ENCODE data around the gene DYNLRB2. TPM values are rescaled to one million over a fixed set of nuclear protein-coding genes. Genes with fewer than 3 reads are reported as not detected.

DYNLRB2 gene
- total and polyA plus RNA-seq, 2 of the 13 experiments (the other 11 are each of a cell fraction or from before 2014, with no cell fraction given): not detected

- TF ChIP-seq ZNF281 (CRISPR knock-in tag; IDR thresholded peaks at IDR 0.05; ENCODE audit: borderline replicate concordance): no peak
- TF ChIP-seq THAP8 (CRISPR knock-in tag; IDR thresholded peaks at IDR 0.05; ENCODE audit: borderline replicate concordance): no peak
- TF ChIP-seq NCOA5 (CRISPR knock-in tag; IDR thresholded peaks at IDR 0.05): no peak
- TF ChIP-seq ZNF567 (CRISPR knock-in tag; IDR thresholded peaks at IDR 0.05; ENCODE audit: borderline replicate concordance): no peak
- TF ChIP-seq POGZ (CRISPR knock-in tag; IDR thresholded peaks at IDR 0.05): peak; percentile 100
- no peak for TF ChIP-seq KLF6 (CRISPR knock-in tag; IDR thresholded peaks at IDR 0.05)
- no peak for TF ChIP-seq ZNF276 (CRISPR knock-in tag; IDR thresholded peaks at IDR 0.05; ENCODE audit: low read depth)
- TF ChIP-seq FOXP4 (CRISPR knock-in tag; IDR thresholded peaks at IDR 0.05): peak; percentile 57; the same call in 1 of the 2 replicates
- 0 out of 2 replicates have a peak, but pooled peaks have one; percentile 43 for TF ChIP-seq JUN (CRISPR knock-in tag; IDR thresholded peaks at IDR 0.05)
- TF ChIP-seq ZFP37 (CRISPR knock-in tag; IDR thresholded peaks at IDR 0.05; ENCODE audit: borderline replicate concordance): peak; percentile 40; the same call in 1 of the 2 replicates
- TF ChIP-seq MYNN (CRISPR knock-in tag; IDR thresholded peaks at IDR 0.05; ENCODE audit: low read depth): no peak
- TF ChIP-seq ZNF644 (CRISPR knock-in tag; IDR thresholded peaks at IDR 0.05; ENCODE audit: low read depth): 0 out of 2 replicates have a peak, but pooled peaks have one; percentile 45
- TF ChIP-seq ZNF781 (CRISPR knock-in tag; IDR thresholded peaks at IDR 0.05; ENCODE audit: borderline replicate concordance, not compliant biosample characterization): peak; percentile 92
- no peak for TF ChIP-seq ELK4 (CRISPR knock-in tag; IDR thresholded peaks at IDR 0.05; ENCODE audit: borderline replicate concordance)
- TF ChIP-seq ZNF672 (CRISPR knock-in tag; IDR thresholded peaks at IDR 0.05): no peak
- TF ChIP-seq LRRFIP1 (CRISPR knock-in tag; conservative IDR thresholded peaks at IDR 0.05): no peak
These were observed at the start of gene DYNLRB2 (continued) for GRCh38 chr16:80540516-80541305.

All from HepG2 (cell line).